DOHH2 (cell line): ENCODE results near the gene AK9.

ENCODE experiments used
- EZH2phosphoT487 ChIP-seq: fragments of 200-600 bp; sonication (generic); IDR thresholded peaks from 2 replicates; pipeline ENCODE4 v1.6.1; 2017; ENCODE audit warnings: borderline replicate concordance, mild to moderate bottlenecking, antibody characterized with exemption, low read length, moderate library complexity, mixed read lengths
- TF ChIP-seq, protein P1 (sequence below): fragments of 200-600 bp; sonication (generic); IDR thresholded peaks from one replicate; pipeline ENCODE4 v1.5.1; 2014; ENCODE audit warnings: antibody characterized with exemption, mild to moderate bottlenecking, low read depth, low read length; ENCODE audit not compliant: poor library complexity, severe bottlenecking

DNA sequence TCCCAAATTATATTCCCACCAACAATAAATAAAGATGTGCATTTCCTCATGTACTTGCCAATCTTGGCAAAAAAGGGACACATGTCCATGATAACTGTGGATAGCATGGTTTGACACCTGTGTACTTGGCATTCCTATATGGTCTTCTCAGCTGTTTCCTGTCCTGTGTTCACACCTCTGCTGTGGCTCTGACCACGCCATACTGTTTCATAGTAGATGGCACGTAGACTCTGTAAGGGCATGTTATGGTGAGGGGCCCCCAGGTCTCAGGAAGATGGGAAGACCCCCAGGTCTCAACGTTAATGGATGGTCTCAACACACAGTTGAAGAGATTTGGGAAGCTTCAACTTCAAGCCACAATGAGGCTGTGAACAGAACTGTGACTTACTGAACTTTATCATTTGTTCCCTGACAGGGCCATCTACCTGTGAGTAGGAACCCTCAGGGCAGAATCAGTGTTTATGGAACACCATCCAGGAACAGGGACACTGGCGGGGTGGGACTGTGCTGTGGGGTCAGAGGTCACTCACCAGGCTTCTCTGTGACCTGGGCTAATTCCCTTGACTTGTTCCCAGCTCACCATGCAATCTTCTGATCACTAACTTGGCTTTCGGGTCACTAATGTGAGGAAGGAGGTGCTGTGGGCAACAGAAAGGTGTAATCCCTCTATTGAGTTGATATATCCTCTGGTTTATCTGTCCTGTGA lies 219.7 kb downstream of the AK9 start:
- TF ChIP-seq, protein P1, sequence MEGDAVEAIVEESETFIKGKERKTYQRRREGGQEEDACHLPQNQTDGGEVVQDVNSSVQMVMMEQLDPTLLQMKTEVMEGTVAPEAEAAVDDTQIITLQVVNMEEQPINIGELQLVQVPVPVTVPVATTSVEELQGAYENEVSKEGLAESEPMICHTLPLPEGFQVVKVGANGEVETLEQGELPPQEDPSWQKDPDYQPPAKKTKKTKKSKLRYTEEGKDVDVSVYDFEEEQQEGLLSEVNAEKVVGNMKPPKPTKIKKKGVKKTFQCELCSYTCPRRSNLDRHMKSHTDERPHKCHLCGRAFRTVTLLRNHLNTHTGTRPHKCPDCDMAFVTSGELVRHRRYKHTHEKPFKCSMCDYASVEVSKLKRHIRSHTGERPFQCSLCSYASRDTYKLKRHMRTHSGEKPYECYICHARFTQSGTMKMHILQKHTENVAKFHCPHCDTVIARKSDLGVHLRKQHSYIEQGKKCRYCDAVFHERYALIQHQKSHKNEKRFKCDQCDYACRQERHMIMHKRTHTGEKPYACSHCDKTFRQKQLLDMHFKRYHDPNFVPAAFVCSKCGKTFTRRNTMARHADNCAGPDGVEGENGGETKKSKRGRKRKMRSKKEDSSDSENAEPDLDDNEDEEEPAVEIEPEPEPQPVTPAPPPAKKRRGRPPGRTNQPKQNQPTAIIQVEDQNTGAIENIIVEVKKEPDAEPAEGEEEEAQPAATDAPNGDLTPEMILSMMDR, result no peak
- TF ChIP-seq EZH2phosphoT487, result no peak
